ENCODE measurements around the gene TTC39A.

Gene TTC39A

DNA sequence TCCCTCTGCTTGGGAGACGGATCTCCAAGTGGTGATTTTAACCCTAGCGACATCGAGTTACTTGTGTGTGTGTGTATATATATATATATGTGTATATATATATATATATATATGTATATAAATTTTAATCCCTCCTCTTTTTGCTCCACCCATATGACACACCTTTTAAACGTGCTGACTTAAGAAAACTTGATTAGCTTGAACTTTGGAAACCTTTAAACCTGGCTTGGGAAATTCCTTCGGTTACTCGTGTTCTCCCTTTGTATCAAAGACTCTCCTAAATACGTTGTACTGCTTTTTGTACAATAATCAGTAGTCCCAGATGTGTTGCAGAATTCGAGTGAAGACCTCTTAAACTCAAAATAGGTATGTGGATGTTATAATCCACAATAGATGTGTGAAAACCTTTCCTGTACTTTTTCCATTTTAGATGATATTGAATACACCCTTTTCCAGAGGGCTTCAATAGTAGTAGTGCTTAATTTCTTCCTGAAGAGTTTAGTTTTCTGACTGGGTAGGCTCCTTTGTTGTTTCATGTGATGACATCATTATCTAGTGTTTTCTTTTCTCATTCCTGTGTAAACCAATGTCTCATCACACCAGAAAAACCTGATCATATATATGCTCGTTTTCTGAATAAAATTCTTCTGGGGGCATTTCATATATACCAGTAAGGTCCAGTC is 92.9 kb downstream of the TTC39A start:
- Histone ChIP-seq H3K4me3 (ENCODE audit: low read depth, low read length) (peak overlapping the region; percentile 85), H3K4me1 (no peaks in the 10 kb centered on the region)
- no peak for DNase-seq

More for the DNA sequence above, 92.9 kb downstream of the TTC39A start:
- H3K36me3 ChIP-seq: no peaks in the 10 kb centered on the region
- TF ChIP-seq CTCF (IDR thresholded peaks at IDR 0.05; ENCODE audit: low read depth, low read length): no peak
- no peaks in the 10 kb centered on the region for H3K27me3 ChIP-seq
- no peaks in the 10 kb centered on the region for H3K9me3 ChIP-seq

Measured in BE2C (cell line).